Lower leg skin (tissue), 3 donors: ENCODE data around the gene BLM.

Source experiments
- CTCF ChIP-seq, 3 donors: fragments of 450-650 bp; IDR thresholded peaks; one replicate each; pipeline ENCODE4 v1.5.1; 2016; ENCODE audit warnings: antibody characterized with exemption in 3 of 3, mild to moderate bottlenecking in 3 of 3, moderate library complexity in 2 of 3
- POLR2A ChIP-seq, 2 donors: fragments of 450-650 bp; IDR thresholded peaks; one replicate each; pipeline ENCODE4 v1.6.1; 2016 to 2017; ENCODE audit warnings: antibody characterized with exemption in 2 of 2, mild to moderate bottlenecking in 1 of 2, moderate library complexity in 1 of 2

GRCh38 chr15:90711842-90712241 is 5.3 kb upstream of the BLM start:
- TF ChIP-seq CTCF (IDR thresholded peaks at IDR 0.05) = no peak
- TF ChIP-seq POLR2A (IDR thresholded peaks at IDR 0.05) = no peak
